Measurements from ENCODE around the gene GREB1L.
"Not testable (repeated sequence)": the region's sequence is repeated elsewhere in the genome, so short reads cannot be mapped to it uniquely, and the experiment has no call there.

The GREB1L gene

GRCh38 chr18:21265971-21266673 lies 24.1 kb downstream of the GREB1L start:
- DNase-seq: no peak

DNA sequence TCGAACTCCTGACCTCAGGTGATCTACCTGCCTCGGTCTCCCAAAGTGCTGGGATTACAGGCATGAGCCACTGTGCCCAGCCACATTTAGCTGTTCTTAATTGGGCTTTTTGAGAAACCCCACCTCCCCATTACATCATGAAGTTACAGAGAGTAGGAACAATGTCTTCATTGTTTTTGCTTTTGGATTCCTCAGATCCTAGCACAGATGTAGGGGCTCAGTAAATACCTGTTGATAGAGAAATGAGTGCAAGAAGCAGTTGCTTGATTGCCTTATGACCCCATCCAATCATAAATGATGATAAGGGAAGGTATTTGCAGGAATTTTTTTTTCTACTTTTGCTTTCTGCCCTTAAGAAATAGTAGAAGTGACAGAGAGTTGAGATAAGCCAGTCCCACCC lies 25.4 kb downstream of the GREB1L start:
- no peak for DNase-seq

DNA sequence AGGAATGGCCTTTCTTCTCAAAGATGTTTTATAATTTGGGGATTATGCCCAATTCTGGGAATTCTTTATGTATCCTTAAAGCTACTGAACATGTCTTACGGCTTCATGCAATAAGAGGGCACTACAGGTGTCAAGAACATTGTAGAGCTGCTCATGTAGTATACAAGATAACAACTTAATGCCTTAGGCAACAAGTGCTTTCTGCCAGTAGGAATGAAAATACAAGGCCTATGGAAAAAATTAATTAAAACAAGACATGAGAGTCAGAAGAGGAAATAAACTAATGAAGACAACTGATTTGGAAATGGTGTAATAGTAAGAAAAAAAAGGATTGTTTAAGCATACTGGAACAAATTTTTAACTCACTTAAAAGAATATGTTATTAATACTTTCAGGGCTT lies 27.3 kb downstream of the GREB1L start:
- no peak for DNase-seq

- no peak for DNase-seq
Measured at GRCh38 chr18:21270453-21270852, 28.4 kb downstream of the GREB1L start.

- DNase-seq: no peak
Measured at GRCh38 chr18:21272016-21272579, 30.1 kb downstream of the GREB1L start.

- DNase-seq: no peak
Measured at GRCh38 chr18:21273568-21273967, 31.5 kb downstream of the GREB1L start.

DNA sequence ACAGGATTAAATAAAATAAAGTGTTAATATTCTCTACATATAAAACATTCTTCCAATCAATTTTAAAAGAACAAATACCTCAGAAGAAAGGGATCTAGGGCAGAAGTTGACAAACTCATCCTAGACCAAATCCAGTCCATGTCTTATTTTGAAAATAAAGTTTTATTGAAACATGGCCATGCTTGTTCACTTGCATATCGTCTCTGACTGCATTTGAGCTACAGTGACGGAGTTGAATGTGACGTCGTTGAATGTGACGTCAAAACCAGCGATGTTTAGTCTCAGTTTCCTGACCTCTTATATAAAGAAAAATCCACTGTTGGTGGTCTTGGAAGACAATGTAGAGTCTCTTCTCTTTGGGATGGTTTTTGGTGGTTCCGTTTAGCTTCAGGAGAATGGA lies 33.6 kb downstream of the GREB1L start:
- no peak for DNase-seq

- DNase-seq: no peak
Measured at GRCh38 chr18:21277578-21277977, 35.5 kb downstream of the GREB1L start.

DNA sequence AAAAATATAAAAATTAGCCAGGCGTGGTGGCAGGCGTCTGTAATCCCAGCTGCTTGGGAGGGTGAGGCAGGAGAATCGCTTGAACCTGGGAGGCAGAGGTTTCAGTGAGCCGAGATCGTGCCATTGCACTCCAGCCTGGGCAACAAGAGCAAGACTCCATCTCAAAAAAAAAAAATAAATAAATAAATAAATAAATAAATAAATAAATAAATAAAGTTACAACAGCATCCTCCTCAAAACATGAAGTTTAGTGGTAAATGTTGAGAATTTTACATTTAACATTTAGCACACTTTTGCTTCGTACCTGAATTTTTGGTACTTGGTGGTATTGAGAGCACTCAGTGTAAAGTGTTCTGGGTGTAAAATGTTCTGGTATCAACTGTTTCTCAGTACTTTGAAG lies 36.2 kb downstream of the GREB1L start:
- not testable (repeated sequence) for DNase-seq

GRCh38 chr18:21281603-21282002 lies 39.6 kb downstream of the GREB1L start:
- DNase-seq: no peak

DNA sequence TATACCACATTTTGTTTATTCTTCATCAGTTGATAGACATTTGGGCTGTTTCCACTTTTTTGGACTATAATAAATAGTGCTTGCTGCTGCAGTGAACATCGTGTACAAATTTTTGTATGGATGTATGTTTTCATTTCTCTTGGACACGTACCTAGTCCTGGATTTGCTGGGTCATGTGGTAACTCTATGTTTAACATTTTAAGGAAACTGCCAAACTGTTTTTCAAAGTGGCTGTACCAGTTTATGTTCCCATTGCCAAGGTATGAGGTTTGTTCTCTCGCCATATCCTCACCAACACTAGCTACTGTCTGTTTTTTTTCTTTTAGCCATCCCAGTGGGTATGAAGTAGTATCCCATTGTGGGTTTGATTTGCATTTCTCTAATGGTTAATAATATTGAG lies 42.5 kb downstream of the GREB1L start:
- DNase-seq: no peak

GRCh38 chr18:21289827-21290226 lies 47.8 kb downstream of the GREB1L start:
- no peak for DNase-seq

GRCh38 chr18:21291106-21291505 lies 49.1 kb downstream of the GREB1L start:
- DNase-seq: no peak

GRCh38 chr18:21293479-21293878 lies 51.4 kb downstream of the GREB1L start:
- DNase-seq: no peak

DNA sequence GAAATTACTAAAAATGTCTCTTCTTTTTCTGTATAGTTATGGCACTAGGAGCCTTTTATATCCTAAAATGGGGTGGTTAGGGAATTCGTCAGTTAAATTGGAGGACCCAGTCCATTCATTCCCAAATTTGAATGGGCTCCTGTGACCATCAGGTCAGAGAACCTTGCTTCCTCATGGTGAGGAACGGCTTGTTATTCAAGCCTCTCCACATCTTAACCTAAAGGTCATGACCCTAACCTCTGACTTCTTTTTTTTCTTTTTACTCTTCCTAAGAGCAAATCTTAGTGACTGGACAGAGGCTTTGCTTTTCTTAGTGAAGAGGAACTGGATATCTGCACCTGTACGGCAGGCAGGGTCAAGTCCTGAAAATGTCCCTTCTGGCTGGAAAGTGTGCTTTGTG lies 53.1 kb downstream of the GREB1L start:
- no peak for DNase-seq

GRCh38 chr18:21296045-21296444 lies 54.0 kb downstream of the GREB1L start:
- no peak for DNase-seq

GRCh38 chr18:21298351-21298750 lies 56.3 kb downstream of the GREB1L start:
- DNase-seq: no peak

DNA sequence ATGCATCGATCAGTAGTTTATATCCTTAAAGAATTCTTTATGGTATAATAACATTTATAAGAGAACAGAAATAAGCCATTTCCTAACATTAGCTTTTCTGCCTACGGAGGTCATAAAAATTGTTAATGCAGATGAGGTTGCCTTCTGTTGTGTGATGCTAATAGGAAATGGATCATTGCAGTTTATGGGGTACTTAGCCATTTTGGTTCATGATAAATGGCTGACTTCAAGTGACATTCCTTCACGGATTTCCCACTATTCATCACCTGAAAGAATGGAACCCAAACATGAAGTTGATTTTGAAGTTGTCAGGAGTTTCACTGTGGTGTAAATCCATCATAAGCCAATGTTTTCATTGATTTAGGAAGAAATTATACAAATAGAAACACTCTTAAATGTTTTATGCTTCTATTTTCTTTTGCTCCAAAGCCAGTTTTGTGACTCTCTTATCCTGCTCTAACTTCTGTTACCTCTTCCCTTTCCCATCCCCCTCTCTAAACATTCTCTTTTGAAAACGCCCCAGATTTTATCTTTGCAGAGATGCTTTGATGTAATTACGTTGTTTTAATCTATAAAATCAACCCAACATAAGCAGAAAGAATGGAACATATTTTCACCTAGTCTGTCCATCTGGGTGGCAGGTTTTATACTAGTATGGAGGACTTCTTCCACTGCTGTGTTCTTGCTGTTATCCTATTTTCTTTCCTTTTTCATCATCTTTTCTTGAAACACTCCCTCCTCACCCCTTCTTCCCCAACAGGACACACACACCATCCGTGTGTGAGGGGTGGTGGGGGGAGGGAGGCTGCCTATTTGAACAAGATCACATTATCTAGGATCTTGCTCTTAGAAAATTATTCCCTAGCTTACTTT lies 58.2 kb downstream of the GREB1L start:
- no peak for DNase-seq

DNA sequence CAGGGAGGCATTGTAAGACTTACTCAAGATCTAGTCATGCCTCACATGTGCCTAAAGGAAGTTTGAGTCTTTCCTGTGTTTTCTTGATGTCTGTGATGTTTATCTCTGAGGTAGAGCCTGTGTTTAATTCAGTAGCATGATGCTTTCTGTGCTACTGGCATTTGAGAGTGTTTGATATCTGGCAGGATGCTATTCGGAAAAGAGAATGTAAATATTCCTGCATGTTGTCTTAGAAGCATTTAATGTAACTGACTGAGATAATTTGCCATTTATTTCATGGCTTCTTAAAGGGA lies 58.8 kb downstream of the GREB1L start:
- DNase-seq: no peak

DNA sequence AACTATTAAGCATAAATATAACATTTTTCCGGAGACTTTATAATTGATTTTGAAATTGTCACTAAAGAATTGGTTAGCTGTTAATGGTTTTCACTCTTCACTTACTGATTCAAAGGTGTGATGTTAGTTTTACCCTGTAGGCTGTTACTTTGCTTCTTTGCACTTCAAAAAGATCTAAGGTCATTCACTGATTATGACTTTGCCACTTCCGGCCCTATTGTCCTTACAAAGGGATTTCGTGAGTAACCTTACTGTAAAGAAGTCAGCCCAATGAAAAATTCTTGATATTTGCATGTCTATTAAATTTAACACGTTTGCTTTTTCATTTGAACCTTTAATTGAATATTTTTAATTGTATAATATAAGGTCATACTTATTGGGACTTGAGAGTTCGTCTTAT lies 61.4 kb downstream of the GREB1L start:
- DNase-seq: no peak

DNA sequence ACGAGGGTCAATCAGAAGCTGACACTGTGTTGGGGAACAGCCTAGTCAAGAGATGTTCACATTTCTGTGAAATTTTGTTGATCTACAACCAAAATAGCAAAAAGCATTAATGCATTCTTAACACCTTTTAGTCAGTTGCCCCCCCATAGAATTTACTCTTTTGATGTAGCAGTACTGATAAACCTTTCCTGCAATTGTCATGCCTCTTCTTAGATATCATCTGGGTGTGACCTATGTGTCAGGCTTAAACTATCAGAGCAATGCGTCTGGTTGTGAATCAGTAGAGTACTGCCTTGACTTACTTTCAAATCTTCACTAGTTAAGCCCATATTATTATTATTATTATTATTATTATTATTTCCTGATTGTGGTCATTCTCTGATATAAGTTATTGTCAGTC lies 61.9 kb downstream of the GREB1L start:
- DNase-seq: no peak

GRCh38 chr18:21305621-21306020 lies 63.6 kb downstream of the GREB1L start:
- DNase-seq: no peak

GRCh38 chr18:21306368-21306767 lies 64.3 kb downstream of the GREB1L start:
- no peak for DNase-seq

- DNase-seq: no peak
Measured at GRCh38 chr18:21307578-21307977, 65.5 kb downstream of the GREB1L start.
